ENCODE measurements around the gene GPR152. TPM values are rescaled to one million over a fixed set of nuclear protein-coding genes. Genes with fewer than 3 reads are reported as not detected.

GPR152 gene
- total RNA-seq, 1 donor from 2014 or later: not detected

DNA sequence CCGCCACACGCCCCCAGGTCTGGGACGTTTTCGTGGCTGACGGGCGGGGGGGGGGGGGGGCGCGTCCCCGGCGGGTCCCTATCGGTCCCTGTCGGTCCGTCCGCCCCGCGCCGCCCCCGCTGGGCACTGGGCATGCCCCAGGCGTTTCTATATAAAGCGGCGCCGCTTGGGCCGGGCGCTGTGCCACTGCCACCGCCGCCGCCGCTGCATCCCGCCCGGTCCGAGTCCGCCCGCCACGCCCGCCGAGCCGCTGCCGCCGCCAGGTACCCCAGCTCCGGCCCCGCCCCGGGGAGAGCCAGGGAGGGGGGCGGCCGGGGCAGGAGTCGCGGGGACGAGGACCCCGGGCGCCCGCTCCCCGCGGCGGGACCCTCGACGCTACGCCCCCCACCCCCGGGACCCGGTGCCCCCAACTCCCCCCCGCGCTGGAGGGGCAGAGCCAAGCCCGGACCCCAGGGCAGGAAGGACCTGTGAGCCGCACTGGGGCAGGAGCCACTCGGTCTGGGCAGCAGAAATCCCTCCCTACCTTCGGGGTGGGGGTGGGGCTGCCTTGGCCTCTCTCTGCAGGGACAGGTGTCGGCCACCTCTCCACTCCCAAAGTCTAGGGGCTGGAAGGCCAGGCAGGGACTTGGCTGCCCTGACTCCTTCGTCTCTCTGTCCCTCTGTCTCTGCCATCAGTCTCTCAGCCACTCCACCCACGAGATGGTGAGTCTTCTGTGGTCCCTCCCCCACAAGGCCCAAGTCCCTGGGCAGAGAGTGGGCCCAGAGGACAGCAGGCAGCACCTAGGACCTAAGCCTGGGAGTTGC, 36.8 kb downstream of the GPR152 start, which contains the start of gene CARNS1:
Gene CARNS1, plus strand, starts transcription at position 178 of the 804 bp plus-strand sequence. Its CDS starts 522 bp downstream, at position 700.
- Mint-ChIP-seq H3K4me1 (peaks cover 24% of the 10 kb centered on the region), H3K36me3 (no peaks in the 10 kb centered on the region), H3K27ac (peak within 1 kb of the TSS; percentile 83), H3K27me3 (ENCODE audit: low read depth) (peaks cover 45% of the 10 kb centered on the region), H3K9me3 (no peaks in the 10 kb centered on the region), H3K4me3 (peak within 1 kb of the TSS; percentile 62)
- TF ChIP-seq, protein P1, sequence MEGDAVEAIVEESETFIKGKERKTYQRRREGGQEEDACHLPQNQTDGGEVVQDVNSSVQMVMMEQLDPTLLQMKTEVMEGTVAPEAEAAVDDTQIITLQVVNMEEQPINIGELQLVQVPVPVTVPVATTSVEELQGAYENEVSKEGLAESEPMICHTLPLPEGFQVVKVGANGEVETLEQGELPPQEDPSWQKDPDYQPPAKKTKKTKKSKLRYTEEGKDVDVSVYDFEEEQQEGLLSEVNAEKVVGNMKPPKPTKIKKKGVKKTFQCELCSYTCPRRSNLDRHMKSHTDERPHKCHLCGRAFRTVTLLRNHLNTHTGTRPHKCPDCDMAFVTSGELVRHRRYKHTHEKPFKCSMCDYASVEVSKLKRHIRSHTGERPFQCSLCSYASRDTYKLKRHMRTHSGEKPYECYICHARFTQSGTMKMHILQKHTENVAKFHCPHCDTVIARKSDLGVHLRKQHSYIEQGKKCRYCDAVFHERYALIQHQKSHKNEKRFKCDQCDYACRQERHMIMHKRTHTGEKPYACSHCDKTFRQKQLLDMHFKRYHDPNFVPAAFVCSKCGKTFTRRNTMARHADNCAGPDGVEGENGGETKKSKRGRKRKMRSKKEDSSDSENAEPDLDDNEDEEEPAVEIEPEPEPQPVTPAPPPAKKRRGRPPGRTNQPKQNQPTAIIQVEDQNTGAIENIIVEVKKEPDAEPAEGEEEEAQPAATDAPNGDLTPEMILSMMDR (IDR thresholded peaks at IDR 0.05; ENCODE audit: unreplicated experiment): no peak
- DNase-seq (ENCODE audit: low spot score in 2 of 2, unreplicated experiment in 2 of 2): no peak

DNA sequence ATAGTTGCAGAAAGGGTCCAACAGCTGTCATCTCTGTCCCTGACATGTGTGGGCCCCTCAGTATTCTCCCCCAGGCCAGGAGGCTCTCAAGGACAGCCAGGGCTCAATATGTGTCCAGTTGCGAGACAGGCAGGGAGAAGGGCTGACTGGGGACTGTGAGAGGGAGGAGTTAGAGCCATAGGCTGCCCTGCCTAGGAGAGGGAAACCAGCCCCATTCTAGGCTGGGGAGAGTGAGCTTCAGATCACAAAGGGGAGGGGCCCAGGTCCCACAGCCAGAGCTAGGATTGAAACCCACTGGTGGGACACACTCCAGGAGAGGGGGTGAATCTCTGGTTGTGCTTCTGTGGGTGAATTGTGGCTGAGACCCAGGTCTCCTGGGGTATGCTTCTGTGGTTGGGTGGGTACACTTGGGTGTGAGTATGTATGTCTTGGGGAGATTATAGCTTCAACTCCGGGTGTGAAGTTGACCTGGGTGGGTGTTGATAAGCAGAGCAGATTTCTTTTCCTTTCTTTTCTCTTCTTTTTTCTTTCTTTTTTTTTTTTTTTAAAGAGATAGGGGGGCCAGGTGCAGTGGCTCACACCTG, 39.2 kb downstream of the GPR152 start:
- H3K4me1 Mint-ChIP-seq: peaks cover 17% of the 10 kb centered on the region
- peak overlapping the region; percentile 24 for H3K4me3 Mint-ChIP-seq
- H3K27ac Mint-ChIP-seq: peak overlapping the region; percentile 3
- H3K36me3 Mint-ChIP-seq: no peaks in the 10 kb centered on the region
- H3K27me3 Mint-ChIP-seq (ENCODE audit: low read depth): peaks cover 53% of the 10 kb centered on the region
- TF ChIP-seq, protein P1 (IDR thresholded peaks at IDR 0.05; ENCODE audit: unreplicated experiment): no peak
- DNase-seq (ENCODE audit: low spot score in 2 of 2, unreplicated experiment in 2 of 2): no peak
- no peaks in the 10 kb centered on the region for H3K9me3 Mint-ChIP-seq

DNA sequence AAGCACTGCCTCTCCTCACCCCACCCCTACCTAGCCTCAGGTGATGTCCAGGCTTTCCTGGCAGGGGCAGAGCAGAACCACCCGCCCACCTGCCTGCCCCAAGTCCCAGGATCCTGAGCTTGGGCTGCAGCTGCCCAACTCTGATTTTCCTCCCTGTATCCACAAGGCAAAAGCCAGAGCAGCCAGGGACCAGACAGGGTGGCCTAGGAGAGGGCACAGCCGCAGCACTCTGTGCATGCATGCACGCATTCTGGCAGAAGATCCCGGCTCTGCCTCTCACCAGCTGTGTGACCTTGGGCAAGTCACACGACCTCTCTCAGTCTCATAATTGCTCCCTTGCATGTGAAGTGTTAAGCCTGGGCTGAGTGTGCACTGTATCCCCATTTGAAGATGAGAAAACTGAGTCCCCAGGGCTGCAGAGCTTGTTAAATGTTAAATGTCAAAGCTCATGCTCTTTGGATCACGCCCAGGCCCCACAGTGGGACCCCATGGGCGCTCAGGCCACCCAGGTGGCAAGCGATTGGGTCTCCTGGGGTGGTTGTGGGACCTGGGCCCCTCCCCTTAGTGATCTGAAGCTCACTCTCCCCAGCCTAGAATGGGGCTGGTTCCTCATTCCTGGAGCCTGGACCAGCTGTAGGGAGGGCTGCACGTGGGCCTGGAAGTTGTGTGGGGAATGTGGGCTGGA, 39.9 kb downstream of the GPR152 start:
- no peak for DNase-seq (ENCODE audit: low spot score in 2 of 2, unreplicated experiment in 2 of 2)
- no peak overlapping the region for H3K27ac Mint-ChIP-seq
- TF ChIP-seq, protein P1 (IDR thresholded peaks at IDR 0.05; ENCODE audit: unreplicated experiment): no peak
- no peak overlapping the region for H3K4me3 Mint-ChIP-seq
- peaks cover 56% of the 10 kb centered on the region for H3K27me3 Mint-ChIP-seq (ENCODE audit: low read depth)
- no peaks in the 10 kb centered on the region for H3K36me3 Mint-ChIP-seq
- H3K9me3 Mint-ChIP-seq: no peaks in the 10 kb centered on the region
- H3K4me1 Mint-ChIP-seq: peaks cover 17% of the 10 kb centered on the region

- TF ChIP-seq, protein P1 (IDR thresholded peaks at IDR 0.05; ENCODE audit: unreplicated experiment): no peak
- no peaks in the 10 kb centered on the region for H3K9me3 Mint-ChIP-seq
- H3K36me3 Mint-ChIP-seq: no peaks in the 10 kb centered on the region
- H3K4me3 Mint-ChIP-seq: no peak overlapping the region
- peaks cover 58% of the 10 kb centered on the region for H3K27me3 Mint-ChIP-seq (ENCODE audit: low read depth)
- H3K4me1 Mint-ChIP-seq: peaks cover 18% of the 10 kb centered on the region
- DNase-seq (ENCODE audit: low spot score in 2 of 2, unreplicated experiment in 2 of 2): no peak
- H3K27ac Mint-ChIP-seq: no peak overlapping the region
Measured at GRCh38 chr11:67411785-67412152, 40.8 kb downstream of the GPR152 start.

DNA sequence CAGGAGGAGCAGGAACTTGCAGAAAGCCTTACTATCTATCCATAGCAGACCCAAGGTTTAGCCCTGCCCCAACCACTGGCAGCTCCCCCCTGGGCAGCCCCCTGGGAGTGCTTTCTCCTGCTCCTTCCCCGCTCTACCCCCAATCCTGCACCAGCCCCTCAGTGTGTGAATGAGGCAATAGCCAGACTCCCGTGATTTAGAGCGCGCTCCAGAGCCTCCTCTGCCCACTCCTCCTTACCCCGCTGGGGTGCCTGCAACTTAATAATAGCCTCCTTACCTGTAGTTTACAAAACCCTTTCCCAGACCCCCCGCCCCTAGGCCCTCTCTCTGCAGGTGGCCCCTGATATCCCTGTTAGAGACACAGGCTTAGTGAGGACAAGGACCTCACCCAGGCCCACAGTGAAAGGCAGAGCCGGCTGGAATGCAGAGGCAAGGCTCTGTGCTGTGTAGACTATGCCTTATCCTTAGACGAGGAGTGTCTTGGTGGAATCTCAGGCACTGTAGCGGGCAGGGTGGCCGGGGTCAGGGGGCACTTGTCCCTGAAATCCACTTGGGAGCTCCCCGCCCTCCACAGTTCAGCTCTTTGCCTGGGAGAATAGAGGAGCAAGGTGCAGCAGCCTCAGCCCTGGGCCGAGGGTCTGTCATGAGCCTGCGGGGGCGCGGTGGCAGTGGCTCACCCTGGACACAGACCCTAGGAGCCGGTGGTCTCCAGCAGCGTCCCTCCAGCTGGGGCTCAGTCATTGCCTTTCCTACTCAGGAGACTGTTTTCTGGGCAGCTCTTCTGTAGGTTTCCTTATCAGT, 41.3 kb downstream of the GPR152 start:
- H3K4me1 Mint-ChIP-seq: peaks cover 12% of the 10 kb centered on the region
- no peaks in the 10 kb centered on the region for H3K9me3 Mint-ChIP-seq
- TF ChIP-seq, protein P1 (IDR thresholded peaks at IDR 0.05; ENCODE audit: unreplicated experiment): no peak
- no peak for DNase-seq (ENCODE audit: low spot score in 2 of 2, unreplicated experiment in 2 of 2)
- no peaks in the 10 kb centered on the region for H3K36me3 Mint-ChIP-seq
- no peak overlapping the region for H3K27ac Mint-ChIP-seq
- no peak overlapping the region for H3K4me3 Mint-ChIP-seq
- peaks cover 52% of the 10 kb centered on the region for H3K27me3 Mint-ChIP-seq (ENCODE audit: low read depth)

Data from mesothelial cell of epicardium (in vitro differentiated cells).